Endothelial cell (in vitro differentiated cells): ENCODE data around the gene PIGT. TPM values are rescaled to one million over a fixed set of nuclear protein-coding genes. Genes with fewer than 3 reads are reported as not detected.

Experiments used
- DNase-seq: peaks from one replicate; pipeline ENCODE4 v3.0.0; 2021; ENCODE audit warnings: low spot score
- H3K27ac Mint-ChIP-seq: one replicate; pipeline ENCODE4 v1.8.0; 2021; ENCODE audit warnings: mixed read lengths, inconsistent platforms; ENCODE audit not compliant: unreplicated experiment
- H3K27me3 Mint-ChIP-seq: one replicate; pipeline ENCODE4 v1.8.0; 2021; ENCODE audit warnings: mild to moderate bottlenecking, moderate library complexity, mixed read lengths, inconsistent platforms; ENCODE audit not compliant: unreplicated experiment
- H3K36me3 Mint-ChIP-seq: one replicate; pipeline ENCODE4 v1.8.0; 2021; ENCODE audit warnings: mild to moderate bottlenecking, low read depth, mixed read lengths, inconsistent platforms; ENCODE audit not compliant: unreplicated experiment
- H3K4me1 Mint-ChIP-seq: one replicate; pipeline ENCODE4 v1.8.0; 2021; ENCODE audit warnings: mild to moderate bottlenecking, mixed read lengths, inconsistent platforms; ENCODE audit not compliant: unreplicated experiment
- H3K4me3 Mint-ChIP-seq: one replicate; pipeline ENCODE4 v1.8.0; 2021; ENCODE audit warnings: mild to moderate bottlenecking, mixed read lengths, inconsistent platforms; ENCODE audit not compliant: unreplicated experiment
- H3K9me3 Mint-ChIP-seq: one replicate; pipeline ENCODE4 v1.8.0; 2021; ENCODE audit warnings: mixed read lengths, inconsistent platforms; ENCODE audit not compliant: unreplicated experiment
- total RNA-seq: library from RNA; stranded (reverse); fragmentation: NEBNext Ultra II Directional; extraction: Animal tissue kit (Norgen Biotek cat#: 25700); gene quantifications from one replicate; pipeline ENCODE4 v1.2.1, GENCODE V29; 2021; ENCODE audit not compliant: unreplicated experiment
- TF ChIP-seq, protein P1 (sequence below): fragments of 200-600 bp; sonication (generic); IDR thresholded peaks from one replicate; pipeline ENCODE4 v1.5.0; 2021; ENCODE audit warnings: antibody characterized with exemption; ENCODE audit not compliant: unreplicated experiment

Gene PIGT
- total RNA-seq, 1 donor from 2014 or later: 68.6 TPM

DNA sequence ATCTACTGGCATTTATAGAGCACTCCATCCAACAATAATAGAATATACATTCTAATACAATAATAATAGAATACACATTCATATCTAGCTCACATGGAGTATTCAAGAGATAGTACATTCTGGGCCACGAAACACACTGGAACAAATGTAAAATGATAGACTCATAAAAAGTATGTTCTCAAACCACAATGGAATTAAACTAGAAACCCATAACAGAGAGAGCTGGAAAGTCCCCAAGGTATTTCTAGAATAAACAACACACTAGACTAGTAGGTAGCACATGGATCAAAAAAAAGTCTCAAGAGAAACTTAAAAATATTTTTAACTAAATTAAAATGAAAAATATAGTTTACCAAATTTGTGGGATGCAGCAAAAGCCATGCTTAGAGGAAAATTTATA is 28.7 kb upstream of the PIGT start:
- no peaks in the 10 kb centered on the region for H3K9me3 Mint-ChIP-seq
- TF ChIP-seq, protein P1, sequence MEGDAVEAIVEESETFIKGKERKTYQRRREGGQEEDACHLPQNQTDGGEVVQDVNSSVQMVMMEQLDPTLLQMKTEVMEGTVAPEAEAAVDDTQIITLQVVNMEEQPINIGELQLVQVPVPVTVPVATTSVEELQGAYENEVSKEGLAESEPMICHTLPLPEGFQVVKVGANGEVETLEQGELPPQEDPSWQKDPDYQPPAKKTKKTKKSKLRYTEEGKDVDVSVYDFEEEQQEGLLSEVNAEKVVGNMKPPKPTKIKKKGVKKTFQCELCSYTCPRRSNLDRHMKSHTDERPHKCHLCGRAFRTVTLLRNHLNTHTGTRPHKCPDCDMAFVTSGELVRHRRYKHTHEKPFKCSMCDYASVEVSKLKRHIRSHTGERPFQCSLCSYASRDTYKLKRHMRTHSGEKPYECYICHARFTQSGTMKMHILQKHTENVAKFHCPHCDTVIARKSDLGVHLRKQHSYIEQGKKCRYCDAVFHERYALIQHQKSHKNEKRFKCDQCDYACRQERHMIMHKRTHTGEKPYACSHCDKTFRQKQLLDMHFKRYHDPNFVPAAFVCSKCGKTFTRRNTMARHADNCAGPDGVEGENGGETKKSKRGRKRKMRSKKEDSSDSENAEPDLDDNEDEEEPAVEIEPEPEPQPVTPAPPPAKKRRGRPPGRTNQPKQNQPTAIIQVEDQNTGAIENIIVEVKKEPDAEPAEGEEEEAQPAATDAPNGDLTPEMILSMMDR: no peak
- H3K27me3 Mint-ChIP-seq: no peaks in the 10 kb centered on the region
- H3K27ac Mint-ChIP-seq: no peak overlapping the region
- H3K4me1 Mint-ChIP-seq: no peaks in the 10 kb centered on the region
- no peak for DNase-seq
- no peak overlapping the region for H3K4me3 Mint-ChIP-seq
- H3K36me3 Mint-ChIP-seq: no peaks in the 10 kb centered on the region

DNA sequence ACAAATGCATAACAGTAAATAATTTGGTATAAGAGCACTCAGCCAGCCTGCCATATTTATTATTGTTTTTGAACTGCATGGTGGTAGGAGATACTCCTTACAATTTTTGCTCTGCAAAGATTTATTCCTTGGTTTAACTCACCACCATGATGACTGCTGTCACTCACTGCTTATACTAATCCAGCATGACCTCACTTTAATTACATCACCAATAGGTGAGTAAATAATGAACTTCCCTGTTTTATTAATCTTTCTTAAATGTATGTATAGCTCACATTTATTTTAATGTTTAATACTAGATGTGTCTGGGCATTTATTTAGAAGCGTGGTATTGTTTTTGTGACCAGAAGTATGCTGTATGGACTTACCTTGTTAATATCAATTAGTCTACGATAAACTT is 25.0 kb upstream of the PIGT start:
- no peaks in the 10 kb centered on the region for H3K36me3 Mint-ChIP-seq
- H3K27ac Mint-ChIP-seq: no peak overlapping the region
- H3K4me3 Mint-ChIP-seq: no peak overlapping the region
- no peaks in the 10 kb centered on the region for H3K4me1 Mint-ChIP-seq
- TF ChIP-seq, protein P1: no peak
- no peaks in the 10 kb centered on the region for H3K27me3 Mint-ChIP-seq
- no peak for DNase-seq
- H3K9me3 Mint-ChIP-seq: no peaks in the 10 kb centered on the region

DNA sequence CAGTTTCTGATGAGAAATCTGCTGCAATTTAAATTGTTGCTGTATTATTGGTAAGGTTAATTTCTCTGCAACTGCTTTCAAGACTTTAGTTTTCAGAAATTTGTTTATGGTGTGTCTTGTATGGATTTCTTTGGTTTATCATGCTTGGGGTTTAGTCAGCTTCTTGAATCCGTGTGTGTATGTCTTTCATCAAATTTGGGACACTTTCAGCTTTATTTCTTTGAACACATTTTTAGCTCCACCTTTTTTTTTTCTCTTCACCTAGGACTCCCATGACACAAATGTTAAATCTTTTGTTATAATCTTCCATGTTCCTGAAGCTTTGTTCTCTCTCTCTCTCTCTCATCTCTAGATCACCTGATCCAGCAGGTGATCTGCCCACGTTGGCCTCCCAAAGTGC is 24.4 kb upstream of the PIGT start:
- H3K27me3 Mint-ChIP-seq: no peaks in the 10 kb centered on the region

DNA sequence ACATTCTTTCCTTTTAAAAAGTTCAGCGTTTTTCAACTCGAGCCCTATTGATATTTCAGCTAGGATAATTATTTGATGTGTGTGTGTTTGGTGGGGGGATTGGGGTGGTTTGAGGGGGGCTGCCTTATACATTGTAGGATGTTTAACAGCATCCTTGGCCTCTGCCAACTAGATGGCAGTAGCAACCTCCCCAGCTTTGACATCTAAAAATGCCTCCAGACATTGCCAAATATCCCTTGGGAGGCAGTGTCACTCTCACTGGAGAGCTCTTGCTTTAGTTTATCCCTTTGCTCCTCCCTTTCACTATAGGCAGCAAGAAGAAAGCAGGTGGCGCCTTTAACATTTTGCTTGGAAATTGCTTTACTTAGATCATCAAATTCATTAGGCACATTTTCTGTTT is 23.2 kb upstream of the PIGT start:
- no peaks in the 10 kb centered on the region for H3K27me3 Mint-ChIP-seq
- no peak overlapping the region for H3K4me3 Mint-ChIP-seq

More for the DNA sequence above, 24.4 kb upstream of the PIGT start:
- DNase-seq: no peak
- Mint-ChIP-seq H3K4me1 (no peaks in the 10 kb centered on the region), H3K9me3 (no peaks in the 10 kb centered on the region), H3K27ac (no peak overlapping the region), H3K4me3 (no peak overlapping the region), H3K36me3 (no peaks in the 10 kb centered on the region)
- TF ChIP-seq, protein P1: no peak

More for the DNA sequence above, 23.2 kb upstream of the PIGT start:
- no peak overlapping the region for H3K27ac Mint-ChIP-seq
- no peaks in the 10 kb centered on the region for H3K4me1 Mint-ChIP-seq
- TF ChIP-seq, protein P1: no peak
- no peaks in the 10 kb centered on the region for H3K36me3 Mint-ChIP-seq
- H3K9me3 Mint-ChIP-seq: no peaks in the 10 kb centered on the region
- no peak for DNase-seq
